ENCODE results near the gene EEA1. TPM values are rescaled to one million over a fixed set of nuclear protein-coding genes. Genes with fewer than 3 reads are reported as not detected.

EEA1 gene
- total RNA-seq, 4 donors from 2014 or later, result 17.2 to 58.1 (median 31.0) TPM

- peaks cover 0 to 72% (median 3%) of the 10 kb centered on the region in 3 donors for H3K36me3 ChIP-seq
- WGBS, 2 donors, result 65 to 78% methylated on average over 4 of the region's 4 CpGs
- no peak for DNase-seq
- TF ChIP-seq POLR2A (IDR thresholded peaks at IDR 0.05), result no peak
- TF ChIP-seq CTCF (IDR thresholded peaks at IDR 0.05), result peak in 5 of 6 experiments; percentile 28 to 68 (median 44)
- H3K27ac ChIP-seq, result no peak overlapping the region
- no peaks in the 10 kb centered on the region for H3K9me3 ChIP-seq
- H3K4me1 ChIP-seq, result no peaks in the 10 kb centered on the region
- no peak overlapping the region for H3K4me3 ChIP-seq
- intact Hi-C loops (cut with DNase I), result no loop called here
- no peaks in the 10 kb centered on the region for H3K27me3 ChIP-seq
Measured at GRCh38 chr12:92827836-92828431, 101.2 kb downstream of the EEA1 start.

GRCh38 chr12:92821142-92821541, 108.0 kb downstream of the EEA1 start:
- intact Hi-C loops (cut with DNase I), result no loop called here
- no peak for DNase-seq
- Histone ChIP-seq H3K9me3 (no peaks in the 10 kb centered on the region), H3K27ac (no peak overlapping the region), H3K36me3 (peaks cover 0 to 77% (median 4%) of the 10 kb centered on the region in 3 donors), H3K4me3 (no peak overlapping the region), H3K27me3 (no peaks in the 10 kb centered on the region), H3K4me1 (no peaks in the 10 kb centered on the region)
- 73 to 76% methylated on average over 3 of the region's 3 CpGs for WGBS, 2 donors
- no peak for TF ChIP-seq CTCF (IDR thresholded peaks at IDR 0.05)
- TF ChIP-seq POLR2A (IDR thresholded peaks at IDR 0.05), result no peak

GRCh38 chr12:92814584-92814983, 114.5 kb downstream of the EEA1 start:
- no peaks in the 10 kb centered on the region for H3K9me3 ChIP-seq
- 77 to 95% methylated on average over 2 of the region's 2 CpGs for WGBS, 2 donors
- no peak for TF ChIP-seq CTCF (IDR thresholded peaks at IDR 0.05)
- no peak for TF ChIP-seq POLR2A (IDR thresholded peaks at IDR 0.05)
- DNase-seq, result no peak
- H3K27me3 ChIP-seq, result no peaks in the 10 kb centered on the region
- intact Hi-C loops (cut with DNase I), result no loop called here
- H3K4me1 ChIP-seq, result no peaks in the 10 kb centered on the region
- H3K4me3 ChIP-seq, result no peak overlapping the region
- H3K27ac ChIP-seq, result no peak overlapping the region
- H3K36me3 ChIP-seq, result peaks cover 0 to 95% (median 10%) of the 10 kb centered on the region in 3 donors

GRCh38 chr12:92810370-92810769, 118.7 kb downstream of the EEA1 start:
- H3K36me3 ChIP-seq, result peaks cover 0 to 95% (median 5%) of the 10 kb centered on the region in 3 donors
- H3K27ac ChIP-seq, result no peak overlapping the region
- TF ChIP-seq CTCF (IDR thresholded peaks at IDR 0.05) (no peak), POLR2A (IDR thresholded peaks at IDR 0.05) (no peak)
- H3K27me3 ChIP-seq, result no peaks in the 10 kb centered on the region
- no peak overlapping the region for H3K4me3 ChIP-seq
- DNase-seq, result no peak
- intact Hi-C loops (cut with DNase I), result no loop called here
- H3K4me1 ChIP-seq, result no peaks in the 10 kb centered on the region
- no peaks in the 10 kb centered on the region for H3K9me3 ChIP-seq
- 76 to 97% methylated on average over 4 of the region's 4 CpGs for WGBS, 2 donors

GRCh38 chr12:92803903-92804302, 125.2 kb downstream of the EEA1 start:
- no peak for TF ChIP-seq POLR2A (IDR thresholded peaks at IDR 0.05)
- TF ChIP-seq CTCF (IDR thresholded peaks at IDR 0.05), result no peak
- intact Hi-C loops (cut with DNase I), result no loop called here
- H3K27ac ChIP-seq, result no peak overlapping the region
- H3K27me3 ChIP-seq, result no peaks in the 10 kb centered on the region
- peaks cover 0 to 90% (median 0%) of the 10 kb centered on the region in 3 donors for H3K36me3 ChIP-seq
- H3K4me3 ChIP-seq, result no peak overlapping the region
- no peak for DNase-seq
- no peaks in the 10 kb centered on the region for H3K9me3 ChIP-seq
- no peaks in the 10 kb centered on the region for H3K4me1 ChIP-seq
- 92 to 100% methylated on average over 1 of the region's 1 CpG for WGBS, 2 donors

Data from esophagus squamous epithelium (tissue), 5 donors.